K562 (cell line): ENCODE results near the gene OLIG1. TPM values are rescaled to one million over a fixed set of nuclear protein-coding genes. Genes with fewer than 3 reads are reported as not detected.
A peak's percentile ranks its signal among the peaks of the same experiment; 100 is the strongest.

Experiments used
- ATAC-seq: fragments of 200-7000 bp; cut with Tn5 transposase; 3 replicates; pipeline ENCODE4 v1.9.1; 2020; ENCODE audit warnings: moderate library complexity
- Bru-seq: library from RNA; stranded (reverse); fragments of 400-500 nt; gene quantifications from one replicate; lab custom pipeline; 2021; lab: Mats Ljungman, UMichigan
- BruChase-seq, 2 experiments: library from RNA; stranded (reverse); fragments of 400-500 nt; gene quantifications; one replicate each; lab custom pipeline; 2021; lab: Mats Ljungman, UMichigan
- BruUV-seq: library from RNA; stranded (reverse); fragments of 400-500 nt; replicated peaks from 2 replicates; lab custom pipeline; 2021; lab: Mats Ljungman, UMichigan
- CTCF ChIA-PET: fragments of 300-600 bp; formaldehyde crosslinking; extraction: SDS; loops from one replicate; lab custom pipeline; 2021; ENCODE audit warnings: low intra/inter-chr PET ratio; lab: Yijun Ruan, JAX
- POLR2A ChIA-PET: fragments of 300-600, 350-650 bp; sonication (Branson Sonifier 250); formaldehyde crosslinking; extraction: SDS; loops from one replicate; lab custom pipeline; 2021; ENCODE audit warnings: antibody characterized with exemption, inconsistent platforms; lab: Yijun Ruan, JAX
- DNase-seq, 4 experiments: peaks; one replicate each; pipeline versions ENCODE4 v3.0.0 to v3.0.0-alpha.2; 2011 to 2018; ENCODE audit warnings: low spot score in 3 of 4, mixed read lengths in 3 of 4; ENCODE audit errors: extremely low read depth in 1 of 4
- FAIRE-seq: peaks from 2 replicates; lab custom pipeline; 2011; peaks lifted over from hg19 to GRCh38; lab: Jason Lieb, UNC
- H2AFZ ChIP-seq: 2 replicates; pipeline ENCODE4 v1.6.0; 2011; ENCODE audit warnings: low read depth, low read length, control low read depth, inconsistent platforms
- H3K27ac ChIP-seq: fragments of 200-600 bp; 3 replicates; pipeline ENCODE4 v1.8.0; 2011; ENCODE audit warnings: low read depth, mild to moderate bottlenecking, control low read depth, inconsistent platforms, low read length, moderate library complexity, mixed read lengths; ENCODE audit errors: extremely low read depth
- H3K27me3 ChIP-seq, 2 experiments: fragments of 300-600 bp in 1 of 2; 2 replicates in 1 of 2; 3 replicates in 1 of 2; pipeline versions ENCODE4 v1.6.0 to v1.8.0; 2011; ENCODE audit warnings: inconsistent platforms in 2 of 2, low read length in 2 of 2, mild to moderate bottlenecking in 1 of 2, mixed read lengths in 1 of 2, moderate library complexity in 1 of 2; ENCODE audit not compliant: control insufficient read depth in 2 of 2, insufficient read depth in 2 of 2
- H3K36me3 ChIP-seq: fragments of 300-600 bp; 3 replicates; pipeline ENCODE4 v1.8.0; 2011; ENCODE audit warnings: mild to moderate bottlenecking, low read length, inconsistent platforms; ENCODE audit not compliant: control insufficient read depth, insufficient read depth
- H3K4me1 ChIP-seq, 2 experiments: fragments of 200-600 bp in 1 of 2; replicated peaks in 1 of 2; 2 replicates in 1 of 2; 3 replicates in 1 of 2; pipeline versions ENCODE4 v1.5.1 to v1.8.0; 2011; ENCODE audit warnings: inconsistent platforms in 2 of 2, low read length in 2 of 2, mild to moderate bottlenecking in 1 of 2, mixed read lengths in 1 of 2, moderate library complexity in 1 of 2; ENCODE audit not compliant: control insufficient read depth in 2 of 2, insufficient read depth in 2 of 2
- H3K4me2 ChIP-seq: 2 replicates; pipeline ENCODE4 v1.6.1; 2011; ENCODE audit warnings: low read length, control low read depth, inconsistent platforms, mixed read lengths; ENCODE audit not compliant: insufficient read depth
- H3K4me3 ChIP-seq: fragments of 200-600 bp; sonication (generic), shearing (Covaris generic); 2 replicates; pipeline ENCODE4 v1.5.1; 2016; ENCODE audit warnings: control low read depth, inconsistent platforms
- H3K79me2 ChIP-seq: fragments of 200-600 bp; 3 replicates; pipeline ENCODE4 v1.8.0; 2011; ENCODE audit warnings: low read length, inconsistent platforms; ENCODE audit not compliant: control insufficient read depth, insufficient read depth
- H3K9ac ChIP-seq, 2 experiments: 2 replicates each; pipeline versions ENCODE4 v1.6.0 to v1.6.1; 2011; ENCODE audit warnings: low read depth in 2 of 2, low read length in 2 of 2, control low read depth in 1 of 2, inconsistent platforms in 1 of 2, mild to moderate bottlenecking in 1 of 2, mixed read lengths in 1 of 2; ENCODE audit not compliant: insufficient read depth in 1 of 2
- H3K9me1 ChIP-seq: one replicate; pipeline ENCODE4 v1.6.0; 2011; ENCODE audit warnings: inconsistent platforms, mild to moderate bottlenecking, low read length, moderate library complexity; ENCODE audit not compliant: control insufficient read depth, insufficient read depth
- H3K9me3 ChIP-seq: replicated peaks from 2 replicates; pipeline ENCODE4 v1.5.1; 2011; ENCODE audit warnings: low read depth, low read length, inconsistent platforms; ENCODE audit not compliant: control insufficient read depth, insufficient read depth
- H4K20me1 ChIP-seq: replicated peaks from 2 replicates; pipeline ENCODE4 v1.6.1; 2011; ENCODE audit warnings: low read length, inconsistent platforms, mixed read lengths; ENCODE audit not compliant: control insufficient read depth, insufficient read depth
- MTA2 ChIP-seq: fragments of 450-650 bp; IDR thresholded peaks from 2 replicates; pipeline ENCODE4 v1.6.1; 2016; ENCODE audit warnings: low read depth
- ZBTB33 ChIP-seq: sonication (generic); formaldehyde crosslinking; IDR thresholded peaks from 2 replicates; pipeline ENCODE4 v1.8.1; 2023; ENCODE audit warnings: mild to moderate bottlenecking, missing genetic modification reagents
- WGBS: fragments of 100-300 bp; shearing (Covaris generic); methylation state at CpG from one replicate; pipeline ENCODE4 v1.1.6; 2016; ENCODE audit warnings: low coverage, mixed read lengths; ENCODE audit not compliant: insufficient coverage; ENCODE audit errors: missing lambda C conversion rate; 5-methylcytosine and 5-hydroxymethylcytosine counted together
- in situ Hi-C: fragments of 300-500 bp; cut with MboI; formaldehyde crosslinking; loops from 4 replicates; pipeline ENCODE4 v1.15.0; 2018; ENCODE audit warnings: inconsistent platforms, mixed read lengths
- intact Hi-C: fragments of 100-400 bp; cut with micrococcal nuclease; formaldehyde crosslinking; loops from 2 replicates; pipeline ENCODE4 v1.14.2; 2022
- long read RNA-seq, 3 experiments: library from polyadenylated mRNA in 2 of 3; library from RNA in 1 of 3; unstranded in 2 of 3; stranded (forward) in 1 of 3; transcript quantifications; one replicate each; pipeline ENCODE4 v2.0.0, GENCODE V29; 2019 to 2022
- polyA minus RNA-seq, 3 experiments: library from RNA; depleted of rRNA, polyadenylated mRNA; stranded (reverse); fragments of >200 nt; gene quantifications; 2 replicates each; pipeline ENCODE4 v1.2.3, GENCODE V29; 2011
- polyA plus RNA-seq, 8 experiments: library from polyadenylated mRNA; depleted of rRNA in 4 of 8; stranded (reverse) in 5 of 8; unstranded in 3 of 8; fragments of >200 nt; fragmentation: Nextera tagmentation in 2 of 8; fragmentation: Illumina TruSeq in 1 of 8; extraction: Ambion mirVana in 2 of 8; extraction: Trizol in 1 of 8; gene quantifications; 2 replicates each; pipeline versions ENCODE4 v1.2.1 to v1.2.3, GENCODE V29; 2011 to 2014; ENCODE audit warnings: inconsistent platforms in 1 of 8, missing spikeins in 1 of 8
- total RNA-seq, 7 experiments: library from RNA; depleted of rRNA in 6 of 7; stranded (reverse); fragments of >200 nt in 6 of 7; fragmentation: Illumina TruSeq in 2 of 7; extraction: Trizol in 2 of 7; gene quantifications; 2 replicates each; pipeline versions ENCODE4 v1.2.1 to v1.2.3, GENCODE V29; 2011 to 2021; ENCODE audit warnings: low replicate concordance in 1 of 7

OLIG1 gene
- total RNA-seq (2011; cell fraction: chromatin; rRNA removed; ENCODE audit: low replicate concordance) = not detected in 2 replicates
- total RNA-seq (2011; cell fraction: nucleolus; rRNA removed) = not detected in 2 replicates
- not detected in 2 replicates for total RNA-seq (2011; cell fraction: nucleoplasm; rRNA removed)
- total RNA-seq (2014; rRNA removed) (not detected in 2 replicates), total RNA-seq (2014; rRNA removed; fragmentation: Illumina TruSeq; extraction: Trizol) (not detected in 2 replicates), total RNA-seq (2015; rRNA removed; fragmentation: Illumina TruSeq; extraction: Trizol) (not detected in 2 replicates), total RNA-seq (2021) (not detected in 2 replicates), polyA plus RNA-seq (2011; rRNA removed) (not detected in 2 replicates), polyA plus RNA-seq (2014; fragmentation: Illumina TruSeq; extraction: Trizol) (not detected in 2 replicates), polyA plus RNA-seq (2014; fragmentation: Nextera tagmentation; extraction: Ambion mirVana) (not detected), polyA plus RNA-seq (2014; rRNA removed) (not detected in 2 replicates), polyA minus RNA-seq (2011; rRNA and poly(A)+ RNA removed) (not detected in 2 replicates), Bru-seq, nascent RNA (not detected), BruChase-seq, experiment 1, labeled RNA remaining after a 2-hour chase (not detected), BruChase-seq, experiment 2, labeled RNA remaining after a 6-hour chase (not detected)
- not detected in 2 replicates for polyA plus RNA-seq (2011; cell fraction: cytosol; rRNA removed)
- not detected in 2 replicates for polyA plus RNA-seq (2011; cell fraction: nucleus; rRNA removed)
- polyA plus RNA-seq (2012) = not detected in 2 replicates
- polyA minus RNA-seq (2011; cell fraction: cytosol; rRNA and poly(A)+ RNA removed) = not detected in 2 replicates
- polyA minus RNA-seq (2011; cell fraction: nucleus; rRNA and poly(A)+ RNA removed) = not detected in 2 replicates
- long read RNA-seq, experiment 1 = 0 reads
- long read RNA-seq, experiment 2 = 0 reads
- long read RNA-seq, experiment 3 = 0 reads

- POLR2A ChIA-PET = no interaction called here
- intact Hi-C loops = no loop called here
- H3K9ac ChIP-seq = no peak within 1 kb of the TSS
- no peak for FAIRE-seq
- no peaks in the 10 kb centered on the region for H3K9me1 ChIP-seq
- no peak within 1 kb of the TSS for H2AFZ ChIP-seq
- no peaks in the 10 kb centered on the region for H3K79me2 ChIP-seq
- H3K4me1 ChIP-seq = peaks cover 0 to 22% of the 10 kb centered on the region in 2 experiments; a peak in 2 of 5 replicates
- no peak within 1 kb of the TSS for H3K4me3 ChIP-seq
- no peaks in the 10 kb centered on the region for H4K20me1 ChIP-seq
- no TSS peak for BruUV-seq
- TF ChIP-seq ZBTB33 (CRISPR knock-in tag) (0 out of 2 replicates have a peak, but pooled peaks have one; percentile 16), MTA2 (no peak)
- TF ChIP-seq, all 486 proteins: peak for 1
- no peak within 1 kb of the TSS for H3K4me2 ChIP-seq
- H3K27me3 ChIP-seq = peaks cover 35 to 40% of the 10 kb centered on the region in 2 experiments
- H3K36me3 ChIP-seq = no peaks in the 10 kb centered on the region
- ATAC-seq = no peak
- in situ Hi-C loops = no loop called here
- WGBS = 54% methylated on average over 47 of the region's 82 CpGs
- 0 out of 2 replicates have a peak, but pooled peaks cover 1% of the 10 kb centered on the region for H3K9me3 ChIP-seq
- H3K27ac ChIP-seq = no peak within 1 kb of the TSS
- no peak for DNase-seq
- CTCF ChIA-PET = no interaction called here
These were observed at the start of gene OLIG1 for GRCh38 chr21:33069994-33070743. OLIG1 (plus strand) TSS chr21:33070141; CDS start chr21:33070247, 106 bp downstream.
